ENCODE data around the gene SFR1. TPM values are rescaled to one million over a fixed set of nuclear protein-coding genes. Genes with fewer than 3 reads are reported as not detected.

SFR1 gene
- polyA plus RNA-seq, 1 donor (not counting 4 experiments of a cell fraction or from before 2014, with no cell fraction given): 10.4 TPM

DNA sequence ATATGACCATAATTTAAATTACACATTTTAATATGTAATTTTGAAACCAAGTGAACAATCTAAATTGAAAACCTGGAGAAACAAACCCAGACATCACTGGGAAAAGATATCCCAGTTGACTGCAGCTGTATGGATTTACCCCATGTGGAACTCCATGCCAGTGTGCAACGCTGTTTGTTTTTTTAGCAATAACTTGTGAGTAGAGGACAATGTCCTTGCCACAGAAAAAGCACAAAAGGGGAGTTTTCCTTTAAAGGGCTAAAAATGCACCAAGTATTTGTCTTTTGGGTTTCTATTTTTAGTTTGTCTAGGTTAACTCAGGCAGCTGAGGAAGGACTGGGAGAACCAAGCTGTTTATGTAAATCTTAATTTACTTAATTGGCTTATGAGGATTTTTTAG, 21.2 kb upstream of the SFR1 start:
- H3K27ac ChIP-seq (ENCODE audit: control insufficient read depth, insufficient read depth, low read length): no peak overlapping the region
- no peak overlapping the region for H3K4me3 ChIP-seq (ENCODE audit: control insufficient read depth in 2 of 3, extremely low read depth in 1 of 3, insufficient read depth in 2 of 3, low read depth in 1 of 3, low read length in 3 of 3)
- no peak overlapping the region for H3K9ac ChIP-seq (ENCODE audit: control insufficient read depth, extremely low read depth, insufficient read depth, low read length)
- H2AFZ ChIP-seq (ENCODE audit: control insufficient read depth, low read length): no peak overlapping the region
- no peak overlapping the region for H3K4me2 ChIP-seq (ENCODE audit: control insufficient read depth, extremely low read depth, insufficient read depth, low read depth, low read length)
- no peaks in the 10 kb centered on the region for H4K20me1 ChIP-seq (ENCODE audit: control insufficient read depth, extremely low read depth, insufficient read depth, low read length)
- H3K79me2 ChIP-seq (ENCODE audit: control insufficient read depth, insufficient read depth, low read length): no peaks in the 10 kb centered on the region
- H3K36me3 ChIP-seq (ENCODE audit: control insufficient read depth in 2 of 2, extremely low read depth in 1 of 2, insufficient read depth in 2 of 2, low read length in 2 of 2): no peaks in the 10 kb centered on the region
- no peak for DNase-seq (ENCODE audit: low read depth, low spot score)
- no peaks in the 10 kb centered on the region for H3K9me1 ChIP-seq (ENCODE audit: control insufficient read depth, extremely low read depth, insufficient read depth, low read length)
- FAIRE-seq: no peak
- H3K9me3 ChIP-seq (ENCODE audit: control insufficient read depth, low read depth, low read length): peaks cover 6% of the 10 kb centered on the region
- no peaks in the 10 kb centered on the region for H3K27me3 ChIP-seq (ENCODE audit: control insufficient read depth, extremely low read depth, insufficient read depth, low read length)
- dilution Hi-C loops (cut with MboI; ENCODE audit: extremely low pct_ligation_motif_present, low sequenced_read_pairs): no loop called here
- TF ChIP-seq, protein P1, sequence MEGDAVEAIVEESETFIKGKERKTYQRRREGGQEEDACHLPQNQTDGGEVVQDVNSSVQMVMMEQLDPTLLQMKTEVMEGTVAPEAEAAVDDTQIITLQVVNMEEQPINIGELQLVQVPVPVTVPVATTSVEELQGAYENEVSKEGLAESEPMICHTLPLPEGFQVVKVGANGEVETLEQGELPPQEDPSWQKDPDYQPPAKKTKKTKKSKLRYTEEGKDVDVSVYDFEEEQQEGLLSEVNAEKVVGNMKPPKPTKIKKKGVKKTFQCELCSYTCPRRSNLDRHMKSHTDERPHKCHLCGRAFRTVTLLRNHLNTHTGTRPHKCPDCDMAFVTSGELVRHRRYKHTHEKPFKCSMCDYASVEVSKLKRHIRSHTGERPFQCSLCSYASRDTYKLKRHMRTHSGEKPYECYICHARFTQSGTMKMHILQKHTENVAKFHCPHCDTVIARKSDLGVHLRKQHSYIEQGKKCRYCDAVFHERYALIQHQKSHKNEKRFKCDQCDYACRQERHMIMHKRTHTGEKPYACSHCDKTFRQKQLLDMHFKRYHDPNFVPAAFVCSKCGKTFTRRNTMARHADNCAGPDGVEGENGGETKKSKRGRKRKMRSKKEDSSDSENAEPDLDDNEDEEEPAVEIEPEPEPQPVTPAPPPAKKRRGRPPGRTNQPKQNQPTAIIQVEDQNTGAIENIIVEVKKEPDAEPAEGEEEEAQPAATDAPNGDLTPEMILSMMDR (optimal IDR thresholded peaks at IDR 0.05 in 1 of 3, IDR thresholded peaks at IDR 0.05 in 1 of 3, conservative IDR thresholded peaks at IDR 0.05 in 1 of 3; ENCODE audit: extremely low read depth in 1 of 3, insufficient read depth in 2 of 3, low read length in 3 of 3): no peak
- no peak for TF ChIP-seq EZH2 (IDR thresholded peaks at IDR 0.05; ENCODE audit: low read length)
- peaks cover 31% of the 10 kb centered on the region for H3K4me1 ChIP-seq (ENCODE audit: control insufficient read depth, extremely low read depth, insufficient read depth, low read length)

DNA sequence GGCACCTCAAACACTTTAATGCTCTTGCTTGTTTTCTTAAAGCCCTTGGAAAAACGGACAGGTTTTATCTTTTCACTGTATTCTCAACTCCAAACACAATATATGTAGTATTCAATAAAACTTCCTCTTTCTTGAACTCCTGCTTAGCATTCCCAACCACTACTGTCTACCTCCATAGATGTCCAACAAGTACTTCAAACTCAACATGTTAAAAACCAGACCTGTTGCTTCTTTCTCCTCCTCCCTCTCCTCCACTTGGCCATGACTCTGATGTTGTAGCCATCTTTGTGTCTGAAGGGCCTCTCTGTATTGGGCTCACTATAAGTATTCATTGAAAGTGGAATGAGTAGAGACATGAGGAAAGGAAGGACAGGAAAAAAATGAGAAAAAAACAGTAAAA, 20.1 kb upstream of the SFR1 start:
- H3K27ac ChIP-seq (ENCODE audit: control insufficient read depth, insufficient read depth, low read length): no peak overlapping the region
- no peak overlapping the region for H2AFZ ChIP-seq (ENCODE audit: control insufficient read depth, low read length)
- no peaks in the 10 kb centered on the region for H3K27me3 ChIP-seq (ENCODE audit: control insufficient read depth, extremely low read depth, insufficient read depth, low read length)
- DNase-seq (ENCODE audit: low read depth, low spot score) (no peak), FAIRE-seq (no peak)
- no peaks in the 10 kb centered on the region for H4K20me1 ChIP-seq (ENCODE audit: control insufficient read depth, extremely low read depth, insufficient read depth, low read length)
- H3K9ac ChIP-seq (ENCODE audit: control insufficient read depth, extremely low read depth, insufficient read depth, low read length): no peak overlapping the region
- H3K9me3 ChIP-seq (ENCODE audit: control insufficient read depth, low read depth, low read length): peaks cover 3% of the 10 kb centered on the region
- H3K4me3 ChIP-seq (ENCODE audit: control insufficient read depth in 2 of 3, extremely low read depth in 1 of 3, insufficient read depth in 2 of 3, low read depth in 1 of 3, low read length in 3 of 3): no peak overlapping the region
- peaks cover 31% of the 10 kb centered on the region for H3K4me1 ChIP-seq (ENCODE audit: control insufficient read depth, extremely low read depth, insufficient read depth, low read length)
- no peaks in the 10 kb centered on the region for H3K79me2 ChIP-seq (ENCODE audit: control insufficient read depth, insufficient read depth, low read length)
- no peak for TF ChIP-seq EZH2 (IDR thresholded peaks at IDR 0.05; ENCODE audit: low read length)
- TF ChIP-seq, protein P1 (optimal IDR thresholded peaks at IDR 0.05 in 1 of 3, IDR thresholded peaks at IDR 0.05 in 1 of 3, conservative IDR thresholded peaks at IDR 0.05 in 1 of 3; ENCODE audit: extremely low read depth in 1 of 3, insufficient read depth in 2 of 3, low read length in 3 of 3): no peak
- H3K36me3 ChIP-seq (ENCODE audit: control insufficient read depth in 2 of 2, extremely low read depth in 1 of 2, insufficient read depth in 2 of 2, low read length in 2 of 2): no peaks in the 10 kb centered on the region
- dilution Hi-C loops (cut with MboI; ENCODE audit: extremely low pct_ligation_motif_present, low sequenced_read_pairs): no loop called here
- H3K4me2 ChIP-seq (ENCODE audit: control insufficient read depth, extremely low read depth, insufficient read depth, low read depth, low read length): no peak overlapping the region
- no peaks in the 10 kb centered on the region for H3K9me1 ChIP-seq (ENCODE audit: control insufficient read depth, extremely low read depth, insufficient read depth, low read length)
